GM19467 (cell line): ENCODE data around the gene LENG8.
"Not testable (repeated sequence)": the region's sequence is repeated elsewhere in the genome, so short reads cannot be mapped to it uniquely, and the experiment has no call there.

Source experiments
- ATAC-seq: cut with Tn5 transposase; IDR thresholded peaks from one replicate; pipeline ENCODE4 v1.9.1; 2021; ENCODE audit warnings: mild to moderate bottlenecking, moderate library complexity; ENCODE audit not compliant: unreplicated experiment

The LENG8 gene

DNA sequence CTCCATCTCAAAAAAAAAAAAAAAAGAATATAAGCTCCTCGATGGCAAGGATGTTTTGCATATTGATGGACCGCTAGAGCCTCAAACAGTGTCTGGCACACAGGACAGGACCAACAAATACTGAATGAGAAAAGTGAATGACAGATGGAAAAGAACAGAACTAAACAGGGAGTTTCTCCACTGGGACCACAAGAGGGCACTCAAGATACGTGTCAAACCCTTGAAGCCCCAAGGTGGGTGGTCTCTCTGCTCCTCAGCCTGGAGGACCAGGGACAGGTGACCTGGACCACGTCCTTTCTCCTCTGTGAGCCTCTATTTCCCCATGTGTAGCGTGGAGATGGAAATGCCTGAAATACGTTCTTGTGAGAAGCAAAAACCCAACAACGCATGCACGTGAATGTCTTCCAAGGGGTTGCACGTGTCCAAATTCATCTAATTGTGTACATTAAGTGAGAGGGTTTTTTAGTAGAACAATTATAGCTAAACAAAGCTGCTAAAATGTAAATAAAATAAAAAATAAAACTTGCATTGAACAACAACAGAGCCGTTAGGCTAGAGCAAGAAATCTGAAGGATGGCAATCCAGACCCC lies 29.8 kb downstream of the LENG8 start:
- ATAC-seq: no peak

DNA sequence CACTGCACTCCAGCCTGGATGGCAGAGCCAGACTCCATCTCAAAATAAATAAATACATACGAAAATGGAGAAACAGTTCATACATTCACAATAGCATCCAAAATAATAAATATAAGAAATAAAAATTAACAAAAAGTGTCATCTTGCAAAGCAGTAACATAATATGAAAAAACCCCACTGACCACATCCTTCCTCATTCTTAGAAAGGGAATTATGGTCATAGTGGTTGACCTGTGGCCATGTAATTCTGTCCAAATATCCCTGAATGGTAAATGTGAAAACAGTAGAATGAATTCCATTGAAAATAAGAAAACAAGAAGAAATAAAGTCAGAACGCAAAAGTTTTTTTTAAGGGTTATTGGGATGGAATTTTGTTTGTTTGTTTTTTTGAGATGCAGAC lies 31.1 kb downstream of the LENG8 start:
- no peak for ATAC-seq

DNA sequence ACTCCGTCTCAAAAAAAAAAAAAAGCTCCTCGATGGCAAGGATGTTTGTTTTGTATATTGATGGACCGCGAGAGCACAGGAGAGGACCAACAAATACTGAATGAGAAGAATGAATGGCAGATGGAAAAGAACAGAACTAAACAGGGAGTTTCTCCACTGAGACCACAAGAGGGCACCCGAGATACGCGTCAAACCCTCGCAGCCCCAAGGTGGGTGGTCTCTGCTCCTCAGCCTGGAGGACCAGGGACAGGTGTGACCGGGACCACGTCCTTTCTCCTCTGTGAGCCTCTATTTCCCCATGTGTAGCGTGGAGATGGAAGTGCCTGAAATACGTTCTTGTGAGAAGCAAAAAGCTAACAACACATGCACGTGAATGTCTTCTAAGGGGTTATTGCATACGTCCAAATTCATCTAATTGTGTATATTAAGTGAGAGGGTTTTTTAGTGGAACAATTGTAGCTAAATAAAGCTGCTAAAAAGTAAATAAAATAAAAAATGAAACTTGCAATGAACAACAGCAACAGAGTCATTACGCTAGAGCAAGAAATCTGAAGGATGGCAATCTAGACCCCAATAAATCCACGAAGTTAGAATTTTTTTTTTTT lies 32.4 kb downstream of the LENG8 start:
- no peak for ATAC-seq

DNA sequence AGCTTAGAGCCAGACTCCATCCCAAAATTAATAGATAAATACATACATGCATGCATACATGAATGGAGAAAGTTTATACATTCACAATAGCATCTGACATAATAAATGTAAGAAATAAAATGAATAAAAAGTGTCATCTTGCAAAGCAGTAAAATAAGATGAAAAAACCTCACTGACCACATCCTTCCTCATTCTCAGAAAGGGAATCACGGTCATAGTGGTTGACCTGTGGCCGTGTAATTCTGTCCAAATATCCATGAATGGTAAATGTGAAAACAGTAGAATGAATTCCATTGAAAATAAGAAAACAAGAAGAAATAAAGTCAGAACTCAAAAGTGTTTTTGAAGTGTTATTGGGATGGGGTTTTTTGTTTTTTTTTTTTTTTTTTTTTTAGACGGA lies 33.9 kb downstream of the LENG8 start:
- no peak for ATAC-seq

GRCh38 chr19:54484451-54484850 lies 35.5 kb downstream of the LENG8 start:
- ATAC-seq: no peak

GRCh38 chr19:54485851-54486250 lies 36.9 kb downstream of the LENG8 start:
- ATAC-seq: no peak

- no peak for ATAC-seq
Measured at GRCh38 chr19:54489341-54489740, 40.3 kb downstream of the LENG8 start.

- ATAC-seq: no peak
Measured at GRCh38 chr19:54489766-54490165, 40.8 kb downstream of the LENG8 start.

GRCh38 chr19:54492568-54492967 lies 43.6 kb downstream of the LENG8 start:
- ATAC-seq: no peak

DNA sequence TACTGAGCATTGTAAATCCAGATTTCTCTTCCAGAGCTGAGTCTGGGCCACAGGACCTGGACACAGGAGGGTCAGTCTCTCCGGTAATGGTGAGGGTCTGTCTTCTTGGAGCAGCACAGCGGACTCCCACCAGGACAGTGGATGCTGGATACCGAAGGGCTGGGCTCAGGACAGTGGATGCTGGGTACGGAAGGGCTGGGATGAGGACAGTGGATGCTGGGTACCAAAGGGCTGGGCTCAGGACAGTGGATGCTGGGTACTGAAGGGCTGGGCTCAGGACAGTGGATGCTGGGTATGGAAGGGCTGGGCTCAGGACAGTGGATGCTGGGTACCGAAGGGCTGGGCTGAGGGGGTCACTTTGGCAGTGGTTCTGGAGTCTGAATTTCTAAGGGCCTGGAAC lies 44.1 kb downstream of the LENG8 start:
- ATAC-seq: not testable (repeated sequence)

GRCh38 chr19:54493967-54494585 lies 45.1 kb downstream of the LENG8 start:
- ATAC-seq: no peak

DNA sequence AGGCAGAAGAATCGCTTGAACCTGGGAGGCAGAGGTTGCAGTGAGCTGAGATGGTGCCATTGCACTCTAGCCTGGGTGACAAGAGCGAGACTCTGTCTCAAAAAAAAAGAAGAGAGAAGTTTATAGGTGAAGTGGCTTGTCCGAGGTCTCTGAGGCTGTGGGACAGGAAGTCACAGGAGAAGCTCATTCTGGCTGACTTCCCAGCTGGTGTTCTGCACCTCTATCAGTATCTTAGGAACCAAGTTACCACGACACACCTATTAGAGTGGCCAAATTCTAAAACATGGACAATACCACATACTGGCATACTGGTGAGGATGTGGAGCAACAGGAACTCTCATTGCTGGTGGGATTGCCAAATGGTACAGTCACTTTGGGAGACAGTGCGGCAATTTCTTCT lies 46.3 kb downstream of the LENG8 start:
- ATAC-seq: not testable (repeated sequence)

- ATAC-seq: not testable (repeated sequence)
Measured at GRCh38 chr19:54497747-54498450, 48.9 kb downstream of the LENG8 start.

DNA sequence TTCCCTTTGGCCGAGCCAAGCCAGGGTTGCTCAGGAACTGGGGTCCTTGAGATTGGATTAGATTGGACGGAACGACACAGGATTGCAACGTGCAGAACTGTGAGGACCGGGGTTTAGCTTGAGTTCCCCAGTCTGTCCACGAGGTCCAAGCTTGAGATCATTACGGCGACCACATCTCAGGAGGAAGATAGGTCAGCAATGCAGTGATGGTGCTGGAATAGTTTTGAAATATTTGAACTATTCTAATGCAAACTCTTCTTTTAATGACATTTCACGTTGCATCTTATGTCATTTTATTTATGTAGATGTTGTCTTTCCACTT lies 49.4 kb downstream of the LENG8 start:
- ATAC-seq: not testable (repeated sequence)

DNA sequence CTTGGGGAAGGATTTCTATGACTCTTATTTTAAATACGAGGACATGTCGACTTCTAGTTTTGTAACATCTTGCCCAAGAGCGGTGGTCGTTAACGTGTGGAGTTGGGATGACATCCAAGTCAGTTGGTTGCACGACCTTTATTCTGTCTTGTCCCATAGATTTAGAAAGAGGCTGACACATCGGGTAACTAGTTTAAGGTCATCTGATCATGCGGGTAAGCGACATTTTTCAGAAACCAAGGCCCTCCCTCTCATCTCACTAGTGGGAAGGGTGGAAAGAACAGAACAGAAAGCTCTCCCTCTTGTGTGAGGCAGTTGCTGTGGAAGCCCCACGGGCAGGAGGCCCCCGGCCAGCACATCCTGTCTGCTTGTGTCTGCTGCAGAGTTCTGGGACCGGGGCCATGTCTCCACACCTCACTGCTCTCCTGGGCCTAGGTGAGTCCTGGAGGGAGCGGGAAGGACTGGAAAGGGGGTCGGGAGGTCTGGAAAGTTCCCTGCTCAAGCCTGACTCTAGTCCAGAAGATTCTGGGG lies 53.6 kb downstream of the LENG8 start, which contains the start of gene LAIR2:
TSS of gene LAIR2 (plus strand) at position 314 of the 531 bp plus-strand sequence. CDS start at position 402, 88 bp downstream.
- no peak for ATAC-seq

- ATAC-seq: not testable (repeated sequence)
Measured at GRCh38 chr19:54505542-54505941, 56.5 kb downstream of the LENG8 start.

- ATAC-seq: no peak
Measured at GRCh38 chr19:54506079-54506478, 57.1 kb downstream of the LENG8 start.

- ATAC-seq: not testable (repeated sequence)
Measured at GRCh38 chr19:54507038-54507717, 58.2 kb downstream of the LENG8 start.

DNA sequence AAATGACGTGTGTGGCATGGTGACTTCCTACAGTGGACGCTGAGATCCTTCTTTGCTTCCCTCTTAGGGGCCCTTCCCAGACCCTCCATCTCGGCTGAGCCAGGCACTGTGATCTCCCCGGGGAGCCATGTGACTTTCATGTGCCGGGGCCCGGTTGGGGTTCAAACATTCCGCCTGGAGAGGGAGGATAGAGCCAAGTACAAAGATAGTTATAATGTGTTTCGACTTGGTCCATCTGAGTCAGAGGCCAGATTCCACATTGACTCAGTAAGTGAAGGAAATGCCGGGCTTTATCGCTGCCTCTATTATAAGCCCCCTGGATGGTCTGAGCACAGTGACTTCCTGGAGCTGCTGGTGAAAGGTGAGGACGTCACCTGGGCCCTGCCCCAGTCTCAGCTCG lies 58.8 kb downstream of the LENG8 start:
- ATAC-seq: no peak

- ATAC-seq: not testable (repeated sequence)
Measured at GRCh38 chr19:54508487-54508886, 59.5 kb downstream of the LENG8 start.
